HCT116 (cell line): ENCODE measurements around the gene FOXA1. TPM values are rescaled to one million over a fixed set of nuclear protein-coding genes. Genes with fewer than 3 reads are reported as not detected.

ENCODE experiments used
- ATAC-seq: fragments of 200-7000 bp; cut with Tn5 transposase; 2 replicates; pipeline ENCODE4 v1.9.1; 2020; ENCODE audit warnings: mild to moderate bottlenecking, moderate library complexity
- BruUV-seq: library from RNA; stranded (reverse); fragments of 400-500 nt; replicated peaks from 2 replicates; lab custom pipeline; 2021; lab: Mats Ljungman, UMichigan
- CTCF ChIA-PET: fragments of 300-600 bp; sonication (Branson Sonifier 250); formaldehyde crosslinking; loops from one replicate; lab custom pipeline; 2021; ENCODE audit warnings: antibody characterized with exemption; lab: Charles Lee
- POLR2A ChIA-PET: fragments of 300-600, 350-600 bp; sonication (Branson Sonifier 250); formaldehyde crosslinking; loops from one replicate; lab custom pipeline; 2021; ENCODE audit warnings: antibody characterized with exemption; lab: Charles Lee
- RAD21 ChIA-PET, 2 experiments: fragments of 300-600 bp; sonication (Branson Sonifier 250); formaldehyde crosslinking; loops; one replicate each; lab custom pipeline; 2023; ENCODE audit warnings: low total read pairs in 2 of 2; ENCODE audit not compliant: uncharacterized antibody in 2 of 2, unreplicated experiment in 2 of 2, low non-redundant PET in 1 of 2; lab: Charles Lee
- DNase-seq: peaks from one replicate; pipeline ENCODE4 v3.0.0-alpha.2; 2010; ENCODE audit warnings: low read depth, low spot score
- H2AFZ ChIP-seq: fragments of 200-600 bp; shearing (Covaris generic), sonication (generic); 2 replicates; pipeline ENCODE4 v1.6.1; 2017; ENCODE audit warnings: low read depth, mixed run types, mixed read lengths, antibody characterized with exemption, low read length; ENCODE audit not compliant: poor library complexity, severe bottlenecking
- H3K27ac ChIP-seq: 2 replicates; pipeline ENCODE4 v1.5.1; 2012; ENCODE audit warnings: low read depth, low read length
- H3K27me3 ChIP-seq: fragments of 200-600 bp; sonication (generic); 2 replicates; pipeline ENCODE4 v1.6.1; 2016; ENCODE audit warnings: mixed run types, low read length, mixed read lengths; ENCODE audit not compliant: insufficient read depth
- H3K36me3 ChIP-seq, 2 experiments: fragments of 200-500 bp in 1 of 2; fragments of 200-600 bp in 1 of 2; sonication (Bioruptor generic) in 1 of 2; sonication (generic) in 1 of 2; 2 replicates each; pipeline versions ENCODE4 v1.5.1 to v1.6.1; 2014 to 2016; ENCODE audit warnings: low read length in 2 of 2, inconsistent platforms in 1 of 2, mixed read lengths in 1 of 2, mixed run types in 1 of 2; ENCODE audit not compliant: insufficient read depth in 2 of 2, control insufficient read depth in 1 of 2
- H3K4me1 ChIP-seq, 2 experiments: fragments of 200-600 bp in 1 of 2; sonication (generic) in 1 of 2; 2 replicates each; pipeline versions ENCODE4 v1.5.1 to v1.6.1; 2012 to 2017; ENCODE audit warnings: low read length in 2 of 2, inconsistent platforms in 1 of 2, mild to moderate bottlenecking in 1 of 2, mixed read lengths in 1 of 2, mixed run types in 1 of 2, moderate library complexity in 1 of 2; ENCODE audit not compliant: insufficient read depth in 2 of 2, control insufficient read depth in 1 of 2
- H3K4me2 ChIP-seq: fragments of 200-600 bp; sonication (generic); 2 replicates; pipeline ENCODE4 v1.6.1; 2017; ENCODE audit warnings: mixed run types, low read length, mixed read lengths
- H3K4me3 ChIP-seq, 2 experiments: fragments of 200-600 bp in 1 of 2; sonication (generic) in 1 of 2; replicated peaks in 1 of 2; 2 replicates each; pipeline ENCODE4 v1.5.1; 2011 to 2016; ENCODE audit warnings: low read length in 2 of 2, control low read depth in 1 of 2, low read depth in 1 of 2, mild to moderate bottlenecking in 1 of 2, mixed read lengths in 1 of 2, mixed run types in 1 of 2
- H3K79me2 ChIP-seq: fragments of 200-600 bp; sonication (generic); 2 replicates; pipeline ENCODE4 v1.6.1; 2017; ENCODE audit warnings: mild to moderate bottlenecking, mixed run types, low read length, moderate library complexity, mixed read lengths; ENCODE audit not compliant: insufficient read depth
- H3K9ac ChIP-seq: fragments of 200-600 bp; sonication (generic); 2 replicates; pipeline ENCODE4 v1.6.1; 2016; ENCODE audit warnings: low read length, mixed read lengths
- H3K9me2 ChIP-seq: fragments of 200-600 bp; sonication (generic), shearing (Covaris generic); 2 replicates; pipeline ENCODE4 v1.6.1; 2017; ENCODE audit warnings: mixed run types, mild to moderate bottlenecking, moderate library complexity; ENCODE audit not compliant: insufficient read depth
- H3K9me3 ChIP-seq, 2 experiments: fragments of 200-500 bp in 1 of 2; fragments of 200-600 bp in 1 of 2; sonication (Bioruptor generic) in 1 of 2; sonication (generic) in 1 of 2; 2 replicates each; pipeline ENCODE4 v1.6.1; 2014 to 2017; ENCODE audit warnings: low read length in 2 of 2, mixed read lengths in 2 of 2, inconsistent platforms in 1 of 2, low read depth in 1 of 2, mild to moderate bottlenecking in 1 of 2, mixed run types in 1 of 2, moderate library complexity in 1 of 2; ENCODE audit not compliant: control insufficient read depth in 1 of 2, insufficient read depth in 1 of 2
- H4K20me1 ChIP-seq: fragments of 200-600 bp; sonication (generic), shearing (Covaris generic); 2 replicates; pipeline ENCODE4 v1.6.1; 2017; ENCODE audit warnings: mixed run types, mild to moderate bottlenecking, moderate library complexity; ENCODE audit not compliant: insufficient read depth
- CBX3 ChIP-seq: IDR thresholded peaks from 2 replicates; pipeline ENCODE4 v1.6.1; 2012; ENCODE audit warnings: low read depth
- EGR1 ChIP-seq: IDR thresholded peaks from 2 replicates; pipeline ENCODE4 v1.6.1; 2012; ENCODE audit warnings: low read depth
- ELF1 ChIP-seq: IDR thresholded peaks from 2 replicates; pipeline ENCODE4 v1.6.1; 2012; ENCODE audit warnings: low read depth, borderline replicate concordance
- EZH2 ChIP-seq: fragments of 200-600 bp; sonication (generic); IDR thresholded peaks from 2 replicates; pipeline ENCODE4 v1.6.1; 2017; ENCODE audit warnings: antibody characterized with exemption, mixed run types
- EZH2phosphoT487 ChIP-seq: fragments of 200-600 bp; IDR thresholded peaks from 2 replicates; pipeline ENCODE4 v1.6.1; 2018; ENCODE audit warnings: antibody characterized with exemption, borderline replicate concordance
- POLR2A ChIP-seq: IDR thresholded peaks from 2 replicates; pipeline ENCODE4 v1.7.0; 2011; ENCODE audit warnings: borderline replicate concordance; ENCODE audit not compliant: insufficient read depth, insufficient read length; ENCODE audit errors: extremely low read depth
- POLR2AphosphoS5 ChIP-seq: IDR thresholded peaks from 2 replicates; pipeline ENCODE4 v1.6.1; 2011; ENCODE audit warnings: mild to moderate bottlenecking, low read depth, low read length, moderate library complexity
- RAD21 ChIP-seq: IDR thresholded peaks from 2 replicates; pipeline ENCODE4 v1.6.1; 2012; ENCODE audit warnings: low read depth, mild to moderate bottlenecking
- SIN3A ChIP-seq: IDR thresholded peaks from 2 replicates; pipeline ENCODE4 v1.6.1; 2012; ENCODE audit warnings: low read depth
- SRF ChIP-seq: IDR thresholded peaks from 2 replicates; pipeline ENCODE4 v1.6.1; 2012; ENCODE audit warnings: low read depth
- TCF7L2 ChIP-seq: IDR thresholded peaks from 2 replicates; pipeline ENCODE4 v1.7.0; 2011; ENCODE audit warnings: borderline replicate concordance, inconsistent platforms; ENCODE audit not compliant: insufficient read depth, insufficient read length; ENCODE audit errors: extremely low read depth
- YY1 ChIP-seq: IDR thresholded peaks from 2 replicates; pipeline ENCODE4 v1.6.1; 2011; ENCODE audit warnings: low read length, low read depth, moderate library complexity, mild to moderate bottlenecking; ENCODE audit not compliant: insufficient replicate concordance; ENCODE audit errors: extremely low read depth
- ZFX ChIP-seq: fragments of 450-650 bp; IDR thresholded peaks from 2 replicates; pipeline ENCODE4 v1.6.1; 2017
- ZNF274 ChIP-seq: fragments of 200-500 bp; sonication (Bioruptor generic); IDR thresholded peaks from 2 replicates; pipeline ENCODE4 v1.6.1; 2014; ENCODE audit warnings: mild to moderate bottlenecking, low read depth, low read length, inconsistent platforms
- intact Hi-C: fragments of 100-400 bp; cut with micrococcal nuclease; formaldehyde crosslinking; loops from 2 replicates; pipeline ENCODE4 v1.10.0; 2022
- total RNA-seq: library from RNA; stranded (reverse); gene quantifications from one replicate; pipeline ENCODE4 v1.2.1, GENCODE V29; 2021; ENCODE audit not compliant: unreplicated experiment
- TF ChIP-seq, protein P1 (sequence below): IDR thresholded peaks from 2 replicates; pipeline ENCODE4 v1.6.1; 2011; ENCODE audit warnings: mild to moderate bottlenecking, low read length, moderate library complexity; ENCODE audit not compliant: insufficient replicate concordance; ENCODE audit errors: extremely low read depth
- TF ChIP-seq, protein P2 (sequence below): IDR thresholded peaks from 2 replicates; pipeline ENCODE4 v1.6.1; 2012
- TF ChIP-seq, protein P3 (sequence below): IDR thresholded peaks from 2 replicates; pipeline ENCODE4 v1.6.1; 2012
- TF ChIP-seq, protein P4 (sequence below): IDR thresholded peaks from 2 replicates; pipeline ENCODE4 v1.6.1; 2012; ENCODE audit warnings: low read depth

The FOXA1 gene
- total RNA-seq, 1 experiment from 2014 or later: 1.3 TPM

DNA sequence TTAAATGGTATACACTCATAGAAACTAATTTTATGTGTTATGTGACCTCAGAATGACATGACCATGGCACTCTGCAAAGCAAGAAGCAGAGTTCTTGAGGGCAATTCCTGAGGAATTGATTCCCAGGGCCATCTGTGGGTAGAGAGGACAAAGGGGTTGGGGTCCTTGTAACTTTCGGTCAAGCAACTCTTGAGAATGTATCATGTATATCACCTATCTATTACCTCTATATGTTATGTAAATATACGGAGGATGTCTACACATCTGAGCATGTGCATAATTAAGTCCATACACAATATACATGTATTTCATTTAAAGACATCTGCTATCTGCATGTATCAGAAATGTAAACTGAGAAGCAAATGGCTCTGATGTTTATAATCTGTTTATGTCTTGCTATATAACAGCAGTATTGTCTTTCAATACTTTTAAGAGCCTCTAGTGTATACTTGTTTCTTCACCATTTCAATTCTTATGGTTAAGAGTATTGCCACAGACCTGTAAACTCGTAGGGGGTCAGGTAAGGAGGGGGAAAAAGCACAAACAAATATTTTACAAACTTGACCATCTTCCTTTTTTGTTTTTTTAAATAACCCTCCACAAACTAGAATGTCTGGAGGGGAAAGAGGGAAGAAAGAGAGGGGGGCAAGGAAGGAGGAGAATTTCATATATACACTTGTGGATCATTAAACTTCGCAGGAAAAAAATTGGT is 4.5 kb downstream of the FOXA1 start:
- RAD21 ChIA-PET: no interaction called here
- DNase-seq (no peak), ATAC-seq (no peak)
- H3K9ac ChIP-seq: no peak overlapping the region
- TF ChIP-seq SRF (no peak), ZNF274 (no peak), EZH2 (no peak), ZFX (no peak), ELF1 (no peak), CBX3 (no peak), RAD21 (no peak), YY1 (no peak), POLR2AphosphoS5 (no peak), TCF7L2 (no peak), SIN3A (no peak), POLR2A (no peak), EZH2phosphoT487 (no peak), EGR1 (no peak)
- TF ChIP-seq, protein P1, sequence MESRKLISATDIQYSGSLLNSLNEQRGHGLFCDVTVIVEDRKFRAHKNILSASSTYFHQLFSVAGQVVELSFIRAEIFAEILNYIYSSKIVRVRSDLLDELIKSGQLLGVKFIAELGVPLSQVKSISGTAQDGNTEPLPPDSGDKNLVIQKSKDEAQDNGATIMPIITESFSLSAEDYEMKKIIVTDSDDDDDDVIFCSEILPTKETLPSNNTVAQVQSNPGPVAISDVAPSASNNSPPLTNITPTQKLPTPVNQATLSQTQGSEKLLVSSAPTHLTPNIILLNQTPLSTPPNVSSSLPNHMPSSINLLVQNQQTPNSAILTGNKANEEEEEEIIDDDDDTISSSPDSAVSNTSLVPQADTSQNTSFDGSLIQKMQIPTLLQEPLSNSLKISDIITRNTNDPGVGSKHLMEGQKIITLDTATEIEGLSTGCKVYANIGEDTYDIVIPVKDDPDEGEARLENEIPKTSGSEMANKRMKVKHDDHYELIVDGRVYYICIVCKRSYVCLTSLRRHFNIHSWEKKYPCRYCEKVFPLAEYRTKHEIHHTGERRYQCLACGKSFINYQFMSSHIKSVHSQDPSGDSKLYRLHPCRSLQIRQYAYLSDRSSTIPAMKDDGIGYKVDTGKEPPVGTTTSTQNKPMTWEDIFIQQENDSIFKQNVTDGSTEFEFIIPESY: no peak
- TF ChIP-seq, protein P2, sequence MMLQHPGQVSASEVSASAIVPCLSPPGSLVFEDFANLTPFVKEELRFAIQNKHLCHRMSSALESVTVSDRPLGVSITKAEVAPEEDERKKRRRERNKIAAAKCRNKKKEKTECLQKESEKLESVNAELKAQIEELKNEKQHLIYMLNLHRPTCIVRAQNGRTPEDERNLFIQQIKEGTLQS: no peak
- TF ChIP-seq, protein P3, sequence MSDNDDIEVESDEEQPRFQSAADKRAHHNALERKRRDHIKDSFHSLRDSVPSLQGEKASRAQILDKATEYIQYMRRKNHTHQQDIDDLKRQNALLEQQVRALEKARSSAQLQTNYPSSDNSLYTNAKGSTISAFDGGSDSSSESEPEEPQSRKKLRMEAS: no peak
- TF ChIP-seq, protein P4, sequence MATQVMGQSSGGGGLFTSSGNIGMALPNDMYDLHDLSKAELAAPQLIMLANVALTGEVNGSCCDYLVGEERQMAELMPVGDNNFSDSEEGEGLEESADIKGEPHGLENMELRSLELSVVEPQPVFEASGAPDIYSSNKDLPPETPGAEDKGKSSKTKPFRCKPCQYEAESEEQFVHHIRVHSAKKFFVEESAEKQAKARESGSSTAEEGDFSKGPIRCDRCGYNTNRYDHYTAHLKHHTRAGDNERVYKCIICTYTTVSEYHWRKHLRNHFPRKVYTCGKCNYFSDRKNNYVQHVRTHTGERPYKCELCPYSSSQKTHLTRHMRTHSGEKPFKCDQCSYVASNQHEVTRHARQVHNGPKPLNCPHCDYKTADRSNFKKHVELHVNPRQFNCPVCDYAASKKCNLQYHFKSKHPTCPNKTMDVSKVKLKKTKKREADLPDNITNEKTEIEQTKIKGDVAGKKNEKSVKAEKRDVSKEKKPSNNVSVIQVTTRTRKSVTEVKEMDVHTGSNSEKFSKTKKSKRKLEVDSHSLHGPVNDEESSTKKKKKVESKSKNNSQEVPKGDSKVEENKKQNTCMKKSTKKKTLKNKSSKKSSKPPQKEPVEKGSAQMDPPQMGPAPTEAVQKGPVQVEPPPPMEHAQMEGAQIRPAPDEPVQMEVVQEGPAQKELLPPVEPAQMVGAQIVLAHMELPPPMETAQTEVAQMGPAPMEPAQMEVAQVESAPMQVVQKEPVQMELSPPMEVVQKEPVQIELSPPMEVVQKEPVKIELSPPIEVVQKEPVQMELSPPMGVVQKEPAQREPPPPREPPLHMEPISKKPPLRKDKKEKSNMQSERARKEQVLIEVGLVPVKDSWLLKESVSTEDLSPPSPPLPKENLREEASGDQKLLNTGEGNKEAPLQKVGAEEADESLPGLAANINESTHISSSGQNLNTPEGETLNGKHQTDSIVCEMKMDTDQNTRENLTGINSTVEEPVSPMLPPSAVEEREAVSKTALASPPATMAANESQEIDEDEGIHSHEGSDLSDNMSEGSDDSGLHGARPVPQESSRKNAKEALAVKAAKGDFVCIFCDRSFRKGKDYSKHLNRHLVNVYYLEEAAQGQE: no peak
- CTCF ChIA-PET: no interaction called here
- H4K20me1 ChIP-seq: no peaks in the 10 kb centered on the region
- peaks cover 0 to 9% of the 10 kb centered on the region in 2 experiments for H3K4me1 ChIP-seq
- H3K4me3 ChIP-seq: no peak overlapping the region
- no peaks in the 10 kb centered on the region for H3K27me3 ChIP-seq
- BruUV-seq: no TSS peak
- no peaks in the 10 kb centered on the region for H3K79me2 ChIP-seq
- no peaks in the 10 kb centered on the region for H3K9me2 ChIP-seq
- no peak overlapping the region for H3K4me2 ChIP-seq
- POLR2A ChIA-PET: no interaction called here
- no peak overlapping the region for H3K27ac ChIP-seq
- intact Hi-C loops: no loop called here
- no peak overlapping the region for H2AFZ ChIP-seq
- H3K9me3 ChIP-seq: no peaks in the 10 kb centered on the region
- no peaks in the 10 kb centered on the region for H3K36me3 ChIP-seq
